GM21737 (cell line): ENCODE measurements around the gene NUP210L.

Experiments
- ATAC-seq: cut with Tn5 transposase; IDR thresholded peaks from one replicate; pipeline ENCODE4 v1.9.1; 2021; ENCODE audit warnings: mild to moderate bottlenecking, moderate library complexity; ENCODE audit not compliant: unreplicated experiment

The NUP210L gene

GRCh38 chr1:153968000-153968363 is 186.9 kb downstream of the NUP210L start:
- no peak for ATAC-seq

GRCh38 chr1:153967107-153967999 is 187.5 kb downstream of the NUP210L start, which contains the start of gene CREB3L4:
CREB3L4 (plus strand) TSS chr1:153967902; CDS start chr1:153968526, 624 bp downstream.
- ATAC-seq, result peak; percentile 77

- ATAC-seq, result no peak
These were observed 191.0 kb downstream of the NUP210L start for GRCh38 chr1:153963850-153964331.

- peak; percentile 42 for ATAC-seq
These were observed 191.6 kb downstream of the NUP210L start, which contains the start of gene SLC39A1 for GRCh38 chr1:153963030-153963849. SLC39A1 (minus strand) TSS chr1:153963537; CDS start chr1:153962715, 822 bp downstream.

GRCh38 chr1:153962088-153963029 is 192.5 kb downstream of the NUP210L start:
- no peak for ATAC-seq

GRCh38 chr1:153961421-153961820 is 193.5 kb downstream of the NUP210L start:
- no peak for ATAC-seq

- ATAC-seq, result no peak
These were observed 194.7 kb downstream of the NUP210L start for GRCh38 chr1:153960206-153960605.

- ATAC-seq, result no peak
These were observed 195.4 kb downstream of the NUP210L start for GRCh38 chr1:153959454-153959853.

- ATAC-seq, result no peak
These were observed 196.0 kb downstream of the NUP210L start for GRCh38 chr1:153958961-153959260.

- peak; percentile 73 for ATAC-seq
These were observed 196.5 kb downstream of the NUP210L start, which contains the start of gene CRTC2 for GRCh38 chr1:153958111-153958960. CRTC2 (minus strand) TSS chr1:153958612; CDS start chr1:153958497, 115 bp downstream.

- peak; percentile 17 for ATAC-seq
These were observed 197.1 kb downstream of the NUP210L start for GRCh38 chr1:153957744-153958110.

GRCh38 chr1:153956997-153957715 is 197.7 kb downstream of the NUP210L start:
- ATAC-seq, result no peak

GRCh38 chr1:153954826-153955225 is 200.0 kb downstream of the NUP210L start:
- no peak for ATAC-seq

- no peak for ATAC-seq
These were observed 201.0 kb downstream of the NUP210L start for GRCh38 chr1:153953859-153954365.

GRCh38 chr1:153951801-153952200 is 203.1 kb downstream of the NUP210L start:
- no peak for ATAC-seq

GRCh38 chr1:153951183-153951582 is 203.7 kb downstream of the NUP210L start:
- no peak for ATAC-seq

GRCh38 chr1:153946622-153947241 is 208.1 kb downstream of the NUP210L start, which contains the start of gene DENND4B:
DENND4B (minus strand) TSS chr1:153946718; CDS start chr1:153944374, 2,344 bp downstream.
- peak; percentile 52 for ATAC-seq
